ENCODE data around the gene RUNX1.
"Not testable (repeated sequence)": the region's sequence is repeated elsewhere in the genome, so short reads cannot be mapped to it uniquely, and the experiment has no call there.

RUNX1 gene

GRCh38 chr21:35016517-35017188 lies 32.4 kb downstream of the RUNX1 start:
- DNase-seq (ENCODE audit: low spot score) = no peak

DNA sequence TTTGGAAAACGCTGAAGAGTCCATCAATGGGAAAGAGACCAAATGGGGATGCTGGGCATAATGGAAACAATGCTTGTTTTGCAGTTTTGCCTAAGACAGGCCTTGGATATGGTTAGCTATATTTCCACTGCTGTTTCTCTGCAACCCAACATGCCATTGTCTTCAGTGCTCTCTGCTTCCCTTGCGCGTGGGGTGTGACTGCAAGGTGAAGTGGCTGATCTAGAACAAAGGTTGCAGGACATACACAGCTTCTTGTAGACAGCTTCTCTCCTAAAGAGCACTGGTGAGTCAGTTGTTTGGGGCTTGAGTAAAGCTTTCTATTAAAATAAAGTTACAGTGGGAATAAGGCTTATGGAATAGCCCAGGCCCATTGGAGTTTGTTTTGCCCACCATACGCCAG lies 33.0 kb downstream of the RUNX1 start:
- DNase-seq (ENCODE audit: low spot score) = no peak

- DNase-seq (ENCODE audit: low spot score) = no peak
Observed at GRCh38 chr21:35015435-35016024, 33.6 kb downstream of the RUNX1 start.

DNA sequence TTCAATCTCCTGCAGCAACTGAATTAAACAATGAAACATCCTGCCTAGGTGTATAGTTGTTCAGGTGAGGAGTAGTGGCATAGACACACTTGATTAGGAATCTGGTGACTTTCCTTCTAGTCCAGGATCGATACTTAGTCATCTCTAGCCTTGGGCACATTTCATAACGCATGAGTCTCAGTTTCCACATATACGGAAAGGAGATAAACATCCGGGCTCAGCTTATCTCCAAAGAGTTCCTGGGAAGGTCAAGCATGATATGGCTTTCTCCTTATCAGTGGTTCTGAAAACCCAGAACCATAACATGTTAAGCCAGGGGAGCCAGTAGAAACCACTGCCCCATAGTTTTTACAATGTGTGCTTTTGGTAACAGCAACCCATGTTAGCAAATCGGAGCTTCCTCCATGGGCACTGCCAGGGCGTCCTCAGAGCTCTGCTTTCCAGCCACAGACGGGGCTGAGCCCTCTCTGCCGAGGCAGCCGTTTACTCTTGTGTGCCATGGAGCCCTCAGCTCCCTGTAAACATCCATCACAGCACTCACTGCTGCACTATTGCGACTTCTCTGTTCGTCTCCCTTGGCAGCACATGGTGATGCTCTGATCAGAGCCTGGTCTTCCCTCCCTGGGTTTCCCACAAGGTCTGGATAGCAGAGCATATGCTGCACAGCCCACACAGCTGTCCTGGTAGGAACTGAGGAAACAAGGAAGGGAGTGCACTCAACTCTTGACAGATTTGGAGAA lies 34.6 kb downstream of the RUNX1 start:
- DNase-seq (ENCODE audit: low spot score) = no peak

DNA sequence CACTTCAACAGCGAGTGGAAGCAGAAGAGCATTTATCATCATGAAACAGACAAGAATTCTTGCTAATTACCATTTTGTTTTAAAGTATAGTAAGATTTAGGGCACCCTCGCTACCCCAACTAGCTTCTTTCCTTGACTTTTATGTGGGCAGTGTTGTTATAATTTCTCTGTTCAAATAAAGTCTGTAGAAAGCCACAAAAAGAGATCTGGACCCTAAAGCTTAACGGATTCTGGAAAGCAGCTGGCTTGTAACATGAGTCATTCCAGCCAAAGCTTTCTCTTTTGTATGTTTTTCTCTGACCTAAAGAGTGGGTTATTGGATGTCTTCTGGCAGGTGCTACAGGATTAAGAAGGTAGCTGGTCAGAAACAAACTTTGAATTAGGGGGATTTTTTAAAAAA lies 37.4 kb downstream of the RUNX1 start:
- DNase-seq (ENCODE audit: low spot score) = no peak

- DNase-seq (ENCODE audit: low spot score) = no peak
Observed at GRCh38 chr21:35010447-35010846, 38.7 kb downstream of the RUNX1 start.

DNA sequence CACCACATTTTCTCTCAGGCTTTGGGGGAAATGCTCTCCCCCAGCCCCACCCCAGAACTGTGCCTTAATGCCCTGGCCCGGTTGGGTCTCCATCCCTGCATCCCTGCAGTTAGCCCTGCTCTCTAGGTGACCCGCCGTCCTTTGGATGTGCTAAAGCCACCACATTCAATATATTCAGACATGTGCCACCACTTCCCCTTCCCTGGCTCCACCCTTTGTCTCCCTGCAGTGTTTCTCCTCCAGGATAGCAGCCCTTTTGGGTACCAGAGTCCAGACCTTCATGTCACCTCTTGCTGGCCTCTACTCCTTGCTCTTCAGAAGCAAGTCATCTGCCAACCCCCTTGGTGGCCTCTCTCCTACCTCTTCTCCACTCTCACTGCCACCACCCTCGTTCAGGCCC lies 41.8 kb downstream of the RUNX1 start:
- DNase-seq (ENCODE audit: low spot score) = no peak

GRCh38 chr21:35006771-35007170 lies 42.3 kb downstream of the RUNX1 start:
- no peak for DNase-seq (ENCODE audit: low spot score)

- no peak for DNase-seq (ENCODE audit: low spot score)
Observed at GRCh38 chr21:35006248-35006647, 42.9 kb downstream of the RUNX1 start.

DNA sequence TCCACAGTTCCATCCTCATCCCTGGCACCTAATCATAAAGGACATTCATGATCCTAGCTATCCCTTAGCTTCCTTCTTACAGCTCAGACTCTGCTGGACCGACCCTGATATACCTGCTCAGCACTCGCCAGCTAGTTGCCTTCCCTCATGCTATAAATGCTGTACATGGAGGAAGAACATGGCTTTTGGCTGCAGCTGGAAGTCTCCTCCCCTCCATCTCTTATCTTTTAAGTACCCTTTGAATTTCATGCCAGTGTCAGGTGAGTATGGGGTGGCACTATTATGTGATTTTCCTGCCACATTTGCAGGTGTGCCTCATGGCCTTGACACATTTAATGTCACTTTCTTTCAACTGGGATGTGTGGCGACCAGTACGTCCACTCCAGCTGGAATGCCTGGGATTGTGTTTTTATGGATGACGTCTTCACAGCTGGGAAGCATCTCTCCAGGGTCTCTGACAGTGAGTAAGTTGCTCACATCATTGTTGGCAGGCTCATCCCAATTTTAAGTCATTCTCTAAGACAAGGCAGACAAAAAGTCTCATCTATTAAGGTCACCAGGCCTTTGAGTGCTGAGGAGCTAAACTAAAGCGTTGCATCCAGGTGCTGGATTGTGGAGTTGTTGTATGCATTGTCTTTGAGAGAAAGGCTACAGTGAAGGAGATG lies 43.4 kb downstream of the RUNX1 start:
- no peak for DNase-seq (ENCODE audit: low spot score)

- no peak for DNase-seq (ENCODE audit: low spot score)
Observed at GRCh38 chr21:35005077-35005476, 44.0 kb downstream of the RUNX1 start.

DNA sequence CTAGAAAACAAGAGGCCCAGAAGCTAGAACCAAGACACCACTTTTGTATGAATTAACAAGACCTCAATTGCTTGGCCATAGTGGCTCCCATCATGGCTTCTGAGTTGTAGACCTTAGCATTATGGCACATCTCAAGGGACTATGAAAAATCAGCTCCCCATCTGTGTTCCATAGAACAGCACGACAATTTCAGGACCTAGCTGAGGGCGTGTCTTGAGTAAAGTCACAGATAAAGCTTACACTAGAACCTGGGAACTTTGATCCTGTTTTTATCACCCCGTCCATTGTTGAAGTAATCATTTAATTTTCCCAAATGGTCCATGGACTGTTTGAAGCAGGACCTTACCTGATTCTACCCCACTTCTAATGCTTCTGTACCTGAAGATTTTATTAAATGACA lies 44.8 kb downstream of the RUNX1 start:
- DNase-seq (ENCODE audit: low spot score) = no peak

GRCh38 chr21:35002879-35003722 lies 46.0 kb downstream of the RUNX1 start:
- DNase-seq (ENCODE audit: low spot score) = no peak

GRCh38 chr21:34999397-34999941 lies 49.6 kb downstream of the RUNX1 start:
- no peak for DNase-seq (ENCODE audit: low spot score)

DNA sequence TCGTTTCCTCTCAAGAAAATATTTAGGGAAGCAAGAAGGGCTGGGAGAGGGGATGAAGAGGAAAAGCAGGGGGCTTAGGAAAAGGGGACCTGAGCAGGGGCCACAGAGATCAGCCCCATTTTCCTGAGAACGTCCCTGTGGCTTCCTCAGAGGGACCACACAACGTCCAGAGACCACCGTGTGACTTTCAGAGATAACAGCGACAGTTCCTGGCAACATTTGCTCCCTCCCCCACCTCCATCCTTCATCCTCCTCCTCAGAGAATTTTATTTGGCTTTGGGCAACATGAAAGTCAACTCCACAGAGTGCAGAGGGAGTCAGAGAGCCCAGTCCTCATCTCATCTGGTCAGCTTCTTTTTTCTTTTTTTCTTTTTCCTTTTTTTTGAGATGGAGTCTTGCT lies 50.9 kb downstream of the RUNX1 start:
- DNase-seq (ENCODE audit: low spot score) = no peak

DNA sequence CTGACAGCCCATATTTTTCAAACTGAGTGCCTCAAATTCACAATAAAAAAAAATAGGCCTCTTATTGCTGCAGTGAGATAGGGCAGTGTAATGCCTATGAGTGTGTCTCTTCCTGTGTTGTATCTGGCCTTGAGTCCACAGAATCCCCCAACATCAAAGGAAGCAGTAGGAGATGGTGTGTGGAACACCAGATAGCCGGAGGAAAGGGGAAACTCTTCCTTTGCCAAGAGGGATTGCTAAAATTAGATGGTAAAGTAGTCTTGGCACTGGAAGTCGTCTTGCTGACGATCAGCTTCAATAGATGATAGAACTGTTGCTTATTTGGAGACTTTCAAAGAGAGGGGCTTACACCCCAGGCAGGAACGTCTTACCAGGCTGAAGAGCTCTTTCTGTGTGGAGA lies 51.8 kb downstream of the RUNX1 start:
- DNase-seq (ENCODE audit: low spot score) = no peak

GRCh38 chr21:34996304-34997101 lies 52.6 kb downstream of the RUNX1 start:
- no peak for DNase-seq (ENCODE audit: low spot score)

DNA sequence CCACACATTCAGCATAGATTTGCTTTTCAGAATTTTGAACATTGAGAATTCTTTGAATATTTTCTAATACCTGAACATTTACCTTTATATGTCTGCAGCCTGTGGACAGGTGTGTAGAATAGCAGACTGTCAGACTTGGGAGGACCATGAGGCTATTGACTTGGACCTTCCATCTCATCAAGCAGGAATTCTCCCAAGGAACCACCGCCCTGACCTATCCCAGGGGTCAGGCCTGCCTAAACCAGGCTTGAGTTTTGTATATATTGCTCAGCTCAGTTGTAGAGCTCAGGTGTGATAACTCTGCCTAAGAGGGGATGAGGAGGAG lies 53.2 kb downstream of the RUNX1 start:
- no peak for DNase-seq (ENCODE audit: low spot score)

- no peak for DNase-seq (ENCODE audit: low spot score)
Observed at GRCh38 chr21:34994766-34995631, 54.1 kb downstream of the RUNX1 start.

DNA sequence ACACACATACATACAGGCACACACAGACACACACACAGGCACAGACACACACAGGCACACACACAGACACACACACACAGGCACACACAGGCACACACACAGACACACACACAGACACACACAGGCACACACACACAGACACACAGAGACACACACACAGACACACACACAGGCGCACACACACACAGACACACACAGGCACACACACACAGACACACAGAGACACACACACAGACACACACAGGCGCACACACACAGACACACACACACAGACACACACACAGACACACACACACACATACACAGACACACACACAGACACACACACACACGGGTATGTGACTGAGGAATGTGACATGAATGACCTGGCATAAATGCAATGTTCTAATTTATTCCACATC lies 55.6 kb downstream of the RUNX1 start:
- not testable (repeated sequence) for DNase-seq (ENCODE audit: low spot score)
